Stimulated activated CD8-positive, alpha-beta memory T cell treated with anti-CD3 and anti-CD28 coated beads, Interleukin-12 subunit alpha, Interleukin-12 subunit beta, amount 100 ng/mL, for 24 hours (primary cell): ENCODE measurements around the gene PLXDC1.

Experiments used
- DNase-seq: peaks from one replicate; pipeline ENCODE4 v3.0.0-alpha.2; 2020; ENCODE audit errors: extremely low read depth

PLXDC1 gene

DNA sequence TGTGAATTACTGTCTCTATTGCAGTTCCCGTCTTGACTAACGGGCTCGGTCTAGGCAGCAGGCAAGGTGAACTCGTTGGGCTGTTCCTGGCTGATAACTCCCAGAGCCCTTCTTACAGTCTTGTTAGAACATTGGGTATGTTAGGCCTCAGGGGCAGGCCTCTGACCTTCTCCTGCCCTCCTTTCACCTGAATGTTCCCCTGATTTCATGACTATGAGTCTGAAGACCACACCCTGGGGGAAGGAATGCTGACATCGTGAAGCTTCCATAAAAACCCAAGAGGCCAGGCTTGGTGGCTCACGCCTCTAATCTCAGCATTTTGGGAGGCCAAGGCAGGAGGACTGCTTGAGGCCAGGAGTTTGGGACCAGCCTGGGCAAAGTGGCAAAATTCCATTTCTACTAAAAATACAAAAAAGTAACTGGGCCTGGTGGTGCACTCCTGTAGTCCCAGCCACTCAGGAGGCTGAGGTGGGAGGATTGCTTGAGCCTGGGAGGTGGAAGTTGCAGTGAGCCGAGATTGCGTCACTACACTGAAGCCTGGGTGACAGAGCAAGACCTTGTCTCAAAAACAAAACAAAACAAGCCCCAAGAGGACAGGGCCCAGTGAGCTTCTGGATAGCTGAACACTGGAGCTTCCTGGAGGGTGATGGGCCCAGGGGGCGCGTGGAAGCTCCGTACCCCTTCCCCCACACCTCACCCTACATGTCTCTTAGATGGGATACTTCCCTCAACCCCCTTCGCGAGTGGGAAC is 136.5 kb downstream of the PLXDC1 start:
- DNase-seq = no peak

DNA sequence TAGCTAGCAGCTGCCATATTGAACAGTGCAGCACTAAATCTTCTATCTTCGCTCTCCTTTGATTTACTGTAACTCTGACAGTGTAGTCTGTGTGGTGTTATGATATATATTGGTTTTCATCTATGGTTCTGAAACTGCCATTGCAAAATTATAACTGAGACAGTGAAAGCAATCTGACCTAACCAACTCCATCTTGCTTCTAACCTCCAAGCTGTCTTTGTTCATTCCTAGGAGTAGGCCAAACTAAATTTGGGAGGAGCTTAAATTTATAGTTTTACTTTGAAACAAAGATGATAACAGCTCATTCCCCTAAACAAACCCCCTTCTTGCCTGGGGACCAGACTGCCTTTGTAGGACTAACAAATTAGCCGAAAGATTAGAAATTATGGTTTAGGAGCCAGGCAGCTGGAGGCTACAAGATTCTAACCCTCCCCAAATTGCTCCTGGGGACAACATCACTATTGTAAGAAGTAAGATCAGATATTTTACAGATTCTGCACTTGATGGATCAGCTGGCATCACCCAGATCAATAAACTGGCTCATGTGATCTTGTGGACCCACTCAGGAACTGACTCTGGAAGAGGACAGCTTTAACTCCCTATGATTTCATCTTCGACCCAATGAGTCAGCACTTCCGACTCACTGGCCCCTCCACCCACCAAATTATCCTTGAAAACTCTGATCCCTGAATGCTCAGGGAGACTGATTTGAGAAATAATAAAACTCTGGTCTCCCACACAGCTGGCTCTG is 137.2 kb downstream of the PLXDC1 start:
- DNase-seq = no peak
